PC-9 (cell line): ENCODE measurements around the gene MBD3L4. TPM values are rescaled to one million over a fixed set of nuclear protein-coding genes. Genes with fewer than 3 reads are reported as not detected.

ENCODE experiments used
- BruUV-seq: library from RNA; stranded (reverse); fragments of 400-500 nt; replicated peaks from 2 replicates; lab custom pipeline; 2021; lab: Mats Ljungman, UMichigan
- CTCF ChIA-PET: fragments of 300-600 bp; sonication (Branson Sonifier 250); formaldehyde crosslinking; loops from one replicate; lab custom pipeline; 2022; ENCODE audit warnings: antibody characterized with exemption; lab: Charles Lee
- POLR2A ChIA-PET: fragments of 300-600 bp; sonication (Branson Sonifier 250); formaldehyde crosslinking; loops from one replicate; lab custom pipeline; 2022; ENCODE audit warnings: antibody characterized with exemption; ENCODE audit not compliant: unreplicated experiment; lab: Charles Lee
- DNase-seq, 2 experiments: peaks; one replicate each; pipeline versions ENCODE4 v3.0.0 to v3.0.0-alpha.2; 2015 to 2022; ENCODE audit warnings: mixed read lengths in 1 of 2
- H2AFZ ChIP-seq: fragments of 200-600 bp; sonication (generic); 2 replicates; pipeline ENCODE4 v1.8.1; 2017; ENCODE audit warnings: antibody characterized with exemption
- H3F3A ChIP-seq: fragments of 200-600 bp; sonication (generic); 2 replicates; pipeline ENCODE4 v1.8.1; 2017; ENCODE audit warnings: antibody characterized with exemption, mild to moderate bottlenecking, low read depth; ENCODE audit not compliant: insufficient read depth
- H3K27ac ChIP-seq: fragments of 200-600 bp; sonication (generic); 2 replicates; pipeline ENCODE4 v1.6.1; 2016; ENCODE audit warnings: mixed run types
- H3K27me3 ChIP-seq: fragments of 200-600 bp; sonication (generic); 2 replicates; pipeline ENCODE4 v1.6.1; 2016; ENCODE audit warnings: low read depth, mixed run types; ENCODE audit not compliant: insufficient read depth
- H3K36me3 ChIP-seq: fragments of 200-600 bp; sonication (generic); 2 replicates; pipeline ENCODE4 v1.6.1; 2016; ENCODE audit warnings: low read depth, mixed run types
- H3K4me1 ChIP-seq: fragments of 200-600 bp; sonication (generic); replicated peaks from 2 replicates; pipeline ENCODE4 v1.6.1; 2016; ENCODE audit warnings: mixed run types; ENCODE audit not compliant: insufficient read depth
- H3K4me2 ChIP-seq: fragments of 200-600 bp; sonication (generic); 2 replicates; pipeline ENCODE4 v1.6.1; 2017; ENCODE audit warnings: mixed run types
- H3K4me3 ChIP-seq: fragments of 200-600 bp; sonication (generic); 2 replicates; pipeline ENCODE4 v1.6.1; 2016; ENCODE audit warnings: mixed run types
- H3K79me2 ChIP-seq: fragments of 200-600 bp; sonication (generic); 2 replicates; pipeline ENCODE4 v1.6.1; 2017; ENCODE audit warnings: low read depth, mixed run types
- H3K9me2 ChIP-seq: fragments of 200-600 bp; sonication (generic); 2 replicates; pipeline ENCODE4 v1.8.1; 2017; ENCODE audit warnings: mild to moderate bottlenecking; ENCODE audit not compliant: insufficient read depth
- H3K9me3 ChIP-seq: fragments of 200-600 bp; sonication (generic); 2 replicates; pipeline ENCODE4 v1.8.1; 2016; ENCODE audit warnings: low read depth; ENCODE audit not compliant: insufficient read depth
- H4K20me1 ChIP-seq: fragments of 200-600 bp; sonication (generic); 2 replicates; pipeline ENCODE4 v1.8.1; 2017; ENCODE audit not compliant: insufficient read depth
- CTCF ChIP-seq: fragments of 200-600 bp; sonication (generic); conservative IDR thresholded peaks from 2 replicates; pipeline ENCODE4 v1.6.1; 2017; ENCODE audit warnings: mixed run types, antibody characterized with exemption, mild to moderate bottlenecking, moderate library complexity
- EZH2 ChIP-seq: fragments of 200-600 bp; sonication (generic); IDR thresholded peaks from 2 replicates; pipeline ENCODE4 v1.8.0; 2017; ENCODE audit warnings: antibody characterized with exemption, low read depth
- intact Hi-C: fragments of 100-400 bp; cut with micrococcal nuclease; formaldehyde crosslinking; loops from one replicate; pipeline ENCODE4 v1.10.0; 2022; ENCODE audit not compliant: unreplicated experiment
- total RNA-seq: library from RNA; stranded (reverse); gene quantifications from 2 replicates; pipeline ENCODE4 v1.2.3, GENCODE V29; 2021

Gene MBD3L4
- total RNA-seq, 1 experiment from 2014 or later: not detected

- Histone ChIP-seq H2AFZ (no peak overlapping the region), H3F3A (no peaks in the 10 kb centered on the region), H3K79me2 (peaks cover 12% of the 10 kb centered on the region), H3K4me1 (no peaks in the 10 kb centered on the region), H3K4me2 (no peak overlapping the region), H3K27ac (no peak overlapping the region), H3K36me3 (peaks cover 35% of the 10 kb centered on the region), H3K9me2 (no peaks in the 10 kb centered on the region), H3K9me3 (peaks cover 4% of the 10 kb centered on the region; the same call in 1 of the 2 replicates), H3K27me3 (no peaks in the 10 kb centered on the region), H3K4me3 (no peak overlapping the region), H4K20me1 (no peaks in the 10 kb centered on the region)
- no peak for DNase-seq
- no TSS peak for BruUV-seq
- intact Hi-C loops: no loop called here
- ChIA-PET CTCF (no interaction called here), POLR2A (no interaction called here)
- no peak for TF ChIP-seq EZH2
These were observed 32.6 kb upstream of the MBD3L4 start for GRCh38 chr19:7072541-7072940.

DNA sequence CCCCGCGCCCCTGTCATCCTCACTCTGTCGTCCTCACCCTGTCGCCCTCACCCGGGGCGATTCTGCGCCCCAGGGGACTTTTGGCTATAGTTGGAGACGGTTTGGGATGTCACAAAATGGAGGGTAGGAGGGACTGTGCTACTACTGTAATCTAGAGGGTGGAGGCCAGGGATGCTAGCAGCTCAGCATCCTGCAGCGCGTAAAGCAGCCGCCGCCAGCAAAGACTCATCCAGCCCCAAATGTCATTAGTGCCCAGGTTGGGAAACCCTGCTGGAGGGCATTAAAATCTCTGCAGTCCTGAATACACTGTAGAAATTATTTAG, 29.9 kb upstream of the MBD3L4 start:
- no peak for TF ChIP-seq EZH2
- TF ChIP-seq CTCF: no peak
- Histone ChIP-seq H3K9me3 (no peaks in the 10 kb centered on the region), H3K79me2 (peaks cover 12% of the 10 kb centered on the region), H2AFZ (peak overlapping the region; percentile 96), H3K27ac (no peak overlapping the region), H3K9me2 (no peaks in the 10 kb centered on the region), H3F3A (no peaks in the 10 kb centered on the region), H3K4me1 (no peaks in the 10 kb centered on the region), H3K27me3 (no peaks in the 10 kb centered on the region), H3K4me2 (peak overlapping the region; percentile 82), H3K4me3 (peak overlapping the region; percentile 94), H4K20me1 (no peaks in the 10 kb centered on the region), H3K36me3 (peaks cover 13% of the 10 kb centered on the region)
- CTCF ChIA-PET: interaction anchor here (0.6 kb wide), 1 partner anchor 129 kb away, joined by 6 read pairs; no protein-coding TSS in a partner anchor
- intact Hi-C loops: no loop called here
- no peak for DNase-seq
- POLR2A ChIA-PET: interaction anchor here (0.7 kb wide), 1 partner anchor 687 kb away, joined by 5 read pairs; no protein-coding TSS in a partner anchor
- no TSS peak for BruUV-seq

DNA sequence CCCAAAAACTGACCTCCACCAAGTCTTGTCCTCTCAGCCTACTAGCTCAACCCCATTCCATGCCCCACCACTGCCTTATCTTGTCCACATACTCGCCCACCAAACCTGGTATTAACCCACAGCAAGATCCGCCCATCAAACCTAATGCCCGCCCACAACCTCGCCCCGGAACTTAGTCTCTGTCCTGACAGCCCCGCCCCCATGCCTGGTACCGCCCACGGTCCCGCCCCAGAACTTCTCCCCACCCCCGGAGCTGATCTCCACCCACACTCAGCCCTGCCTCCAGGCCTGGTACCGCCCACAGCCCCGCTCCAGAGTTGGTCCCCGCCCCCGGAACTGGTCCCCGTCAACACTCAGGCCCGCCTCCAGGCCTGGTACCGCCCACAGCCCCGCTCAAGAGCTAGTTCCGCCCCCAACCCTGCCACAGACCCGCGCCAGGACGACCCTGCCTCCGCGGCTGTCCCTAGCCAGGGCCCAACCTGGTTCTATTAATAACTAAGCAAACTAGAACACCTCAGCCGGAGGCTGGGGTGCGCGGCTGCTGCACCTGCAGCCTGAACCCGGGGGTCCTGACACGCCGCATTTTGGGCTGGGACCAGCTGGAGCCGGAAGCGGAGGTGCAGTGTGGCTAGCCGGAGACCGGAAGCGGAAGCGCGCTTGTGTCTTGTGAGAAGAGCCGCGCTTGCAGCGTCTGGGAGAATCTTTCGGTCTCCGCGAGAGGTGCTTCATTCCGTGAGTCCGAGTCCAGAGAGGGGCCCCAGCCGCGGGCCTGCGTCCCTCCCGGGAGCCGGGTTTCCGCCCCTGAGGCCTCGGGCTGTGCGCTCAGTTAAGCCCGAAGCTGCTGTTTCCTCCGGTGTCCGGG, 29.3 kb upstream of the MBD3L4 start, which contains the start of gene ZNF557:
TSS of gene ZNF557 (plus strand) at position 662 of the 862 bp plus-strand sequence. CDS start 5,372 bp downstream, outside the sequence.
- H4K20me1 ChIP-seq: no peaks in the 10 kb centered on the region
- H3K27ac ChIP-seq: no peak within 1 kb of the TSS
- H3K9me3 ChIP-seq: no peaks in the 10 kb centered on the region
- peak within 1 kb of the TSS; percentile 96 for H2AFZ ChIP-seq
- DNase-seq: peak; percentile 77 to 94
- H3K4me2 ChIP-seq: peak within 1 kb of the TSS; percentile 82
- H3K4me3 ChIP-seq: peak within 1 kb of the TSS; percentile 94
- peaks cover 13% of the 10 kb centered on the region for H3K36me3 ChIP-seq
- no peaks in the 10 kb centered on the region for H3K9me2 ChIP-seq
- peaks cover 12% of the 10 kb centered on the region for H3K79me2 ChIP-seq
- no peaks in the 10 kb centered on the region for H3K4me1 ChIP-seq
- ChIA-PET CTCF (no interaction called here), POLR2A (interaction anchor here (0.6 to 0.8 kb wide), 6 partner anchors 392 to 851 kb away, joined by 4 to 15 read pairs (median 4); no protein-coding TSS in a partner anchor)
- no peak for TF ChIP-seq EZH2
- TF ChIP-seq CTCF: no peak
- H3F3A ChIP-seq: no peaks in the 10 kb centered on the region
- no peaks in the 10 kb centered on the region for H3K27me3 ChIP-seq
- no TSS peak for BruUV-seq
- intact Hi-C loops: no loop called here
